GM21825 (cell line): ENCODE results near the gene CCDC85C.

Source experiments
- ATAC-seq: cut with Tn5 transposase; IDR thresholded peaks from one replicate; pipeline ENCODE4 v1.9.1; 2021; ENCODE audit warnings: mild to moderate bottlenecking, moderate library complexity; ENCODE audit not compliant: unreplicated experiment

CCDC85C gene

GRCh38 chr14:99527427-99528076 is 76.5 kb downstream of the CCDC85C start:
- ATAC-seq = no peak

DNA sequence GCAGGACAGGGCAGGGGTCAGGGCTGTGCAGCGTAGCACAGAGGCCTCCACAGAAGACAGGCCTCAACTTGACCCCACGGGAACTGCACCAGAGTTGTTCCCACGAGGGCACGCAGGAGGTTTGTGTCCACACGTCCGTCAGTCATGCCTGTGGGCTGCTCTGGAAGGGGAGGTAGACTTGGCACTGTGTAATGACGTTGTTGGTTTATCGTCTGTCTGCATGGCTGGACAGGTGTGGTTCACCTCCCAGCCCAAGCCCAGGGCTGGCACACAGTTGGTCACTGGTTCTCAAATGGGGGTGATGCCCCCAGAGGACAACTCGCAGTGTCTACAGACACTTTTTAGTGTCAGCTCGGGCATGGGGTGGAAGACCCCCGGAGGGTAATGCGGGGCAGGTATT is 77.0 kb downstream of the CCDC85C start:
- no peak for ATAC-seq

DNA sequence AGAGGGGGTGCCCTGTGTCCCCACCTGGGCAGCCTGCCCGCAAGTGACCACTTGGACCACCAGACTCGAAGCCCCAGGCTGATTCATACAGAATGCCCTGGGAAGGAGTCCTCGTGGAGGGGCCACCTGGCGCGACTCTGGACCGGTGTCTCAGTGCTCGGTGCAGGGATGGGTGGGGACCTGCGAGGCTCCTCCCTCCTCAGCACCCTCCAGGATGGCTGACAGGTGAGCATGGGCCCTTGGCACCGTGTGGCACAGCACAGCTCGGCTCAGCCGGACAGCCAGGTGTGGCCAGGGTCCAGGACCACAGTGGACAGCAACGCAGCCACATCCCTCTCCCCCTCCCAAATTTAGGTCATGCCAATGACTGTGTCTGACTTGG is 78.3 kb downstream of the CCDC85C start:
- ATAC-seq = no peak

GRCh38 chr14:99524804-99525698 is 79.0 kb downstream of the CCDC85C start:
- no peak for ATAC-seq

- ATAC-seq = no peak
These were observed 79.8 kb downstream of the CCDC85C start for GRCh38 chr14:99524091-99524661.

DNA sequence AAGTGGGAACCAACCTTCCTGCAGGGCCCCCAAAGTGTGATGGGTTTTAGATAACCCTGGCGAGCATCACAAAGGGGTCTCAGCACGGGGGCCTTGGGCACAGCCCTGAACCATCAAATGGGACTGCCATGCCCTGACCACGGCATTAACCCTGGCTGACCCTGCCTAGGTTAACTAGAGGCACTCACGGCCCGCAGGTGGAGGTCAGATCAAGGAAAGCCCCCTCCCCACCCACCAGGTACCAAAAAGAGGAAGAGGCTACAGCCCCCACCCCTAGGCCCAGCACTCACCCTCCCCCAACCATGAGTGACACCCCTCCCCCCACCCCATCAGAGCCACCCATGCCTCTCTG is 80.3 kb downstream of the CCDC85C start:
- no peak for ATAC-seq

DNA sequence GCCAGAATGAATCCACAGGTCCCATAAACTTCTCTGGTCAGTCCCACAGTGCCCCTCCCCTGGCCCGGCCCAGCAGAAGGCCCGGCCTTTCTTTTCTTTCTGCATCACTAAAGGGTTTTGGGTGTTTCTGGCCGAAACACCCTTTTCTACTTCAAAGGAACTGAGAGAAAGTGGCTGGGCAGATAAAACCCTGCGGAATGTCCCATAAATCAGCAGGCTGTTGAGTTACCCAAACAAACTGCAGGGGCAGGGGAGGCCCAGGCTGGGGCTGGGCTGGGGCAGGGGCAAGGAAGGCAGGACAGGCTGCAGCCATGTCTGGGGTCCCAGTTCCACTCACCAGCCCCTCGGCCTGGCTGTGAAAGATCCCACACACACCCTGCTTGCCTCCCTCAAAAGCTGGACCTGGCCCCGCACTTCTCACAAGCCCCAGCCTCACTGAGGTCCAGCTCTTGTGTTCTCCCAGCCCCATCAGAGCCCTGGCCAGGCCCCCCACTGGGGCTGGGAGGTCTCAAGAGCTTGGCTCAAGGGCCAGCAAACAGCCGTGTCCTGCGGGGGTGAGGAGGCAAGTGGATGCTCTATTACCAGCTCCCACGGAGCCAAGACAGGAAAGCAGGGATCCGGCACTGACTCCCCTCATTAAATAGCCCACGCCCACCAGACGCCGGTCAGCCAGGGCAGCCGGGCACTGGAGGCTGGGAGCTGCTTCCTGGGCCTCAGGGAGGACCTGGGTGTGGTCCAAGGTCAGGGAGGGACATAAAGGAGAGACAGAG is 80.9 kb downstream of the CCDC85C start:
- ATAC-seq = no peak

DNA sequence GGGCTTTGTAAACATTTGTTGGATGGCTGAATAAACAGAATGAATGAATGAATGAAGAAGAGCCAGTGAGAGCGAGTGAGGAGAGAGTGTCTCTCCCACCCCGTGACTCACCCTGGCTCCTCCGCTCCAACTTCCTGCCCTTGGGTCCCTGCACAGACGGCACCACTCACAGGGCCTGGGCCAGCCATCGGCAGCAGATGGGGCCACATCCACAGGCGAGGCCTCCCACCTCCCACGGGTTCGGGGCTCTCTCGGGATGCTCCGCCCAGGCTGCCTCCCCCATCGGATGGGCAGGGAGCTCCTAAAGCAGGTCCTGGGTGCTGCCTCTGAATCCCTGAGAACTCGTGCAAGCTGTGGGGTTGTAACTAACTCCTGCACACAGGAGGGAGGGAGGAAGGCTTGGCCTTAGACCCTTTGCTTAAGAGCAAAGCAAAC is 81.5 kb downstream of the CCDC85C start:
- ATAC-seq = no peak

DNA sequence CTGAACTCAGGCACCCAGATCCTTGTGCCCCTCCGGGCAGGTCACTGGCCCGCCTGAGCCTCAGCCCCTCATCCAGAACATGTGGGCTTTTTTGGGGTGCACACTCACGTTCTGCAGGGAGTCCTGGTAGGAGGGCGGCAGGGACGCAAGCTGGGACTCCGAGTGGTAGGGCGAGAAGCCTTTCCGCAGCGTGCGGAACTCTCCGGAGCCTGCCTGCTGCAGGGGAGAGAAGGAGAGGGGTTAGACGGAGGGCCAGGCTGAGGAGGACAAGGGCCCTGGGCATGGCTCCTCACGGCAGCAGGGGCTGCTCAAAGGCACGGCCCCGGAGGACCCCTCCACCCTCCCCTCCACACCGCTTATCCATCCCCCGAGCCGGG is 82.0 kb downstream of the CCDC85C start:
- no peak for ATAC-seq

DNA sequence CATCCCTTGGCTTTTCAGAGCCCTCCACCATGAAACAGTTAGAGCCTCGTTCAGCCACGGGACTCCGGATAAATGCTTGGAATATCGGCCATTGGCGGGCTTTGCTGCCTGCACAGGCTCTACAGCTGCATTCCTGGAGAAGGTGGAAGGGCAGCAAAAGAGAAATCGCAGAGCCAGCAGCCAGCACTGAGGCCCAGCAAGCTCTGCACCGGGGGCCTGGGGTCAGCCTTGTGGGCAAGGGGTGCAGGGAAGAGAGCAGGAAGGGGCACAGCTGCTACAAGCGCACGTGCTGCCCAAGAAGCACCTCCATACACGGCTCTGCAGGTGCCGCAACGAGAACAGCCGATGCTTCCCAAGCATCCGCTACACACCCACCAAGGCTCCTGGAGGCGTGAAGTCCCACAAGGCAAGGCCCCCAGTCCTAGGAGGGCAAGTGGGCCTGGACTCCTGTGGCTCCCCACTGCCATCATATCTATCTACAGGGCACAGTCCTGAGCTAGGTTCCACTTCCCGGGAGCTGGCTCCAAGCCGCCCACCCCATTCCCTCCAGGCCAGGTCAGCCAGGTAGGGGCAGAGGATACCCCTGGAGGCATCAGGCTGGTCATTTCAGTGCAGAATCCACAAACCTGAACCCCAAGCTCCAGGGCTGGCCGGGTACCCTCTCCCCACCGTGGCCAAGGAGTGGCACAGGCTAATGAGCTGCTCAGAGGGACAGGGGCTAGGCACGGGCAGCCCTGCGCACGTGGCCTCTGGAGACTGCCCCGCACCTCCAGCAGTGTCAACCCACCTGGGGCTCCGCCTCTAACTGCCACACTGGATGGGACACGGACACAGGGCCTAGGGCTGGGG is 82.6 kb downstream of the CCDC85C start:
- ATAC-seq = no peak

DNA sequence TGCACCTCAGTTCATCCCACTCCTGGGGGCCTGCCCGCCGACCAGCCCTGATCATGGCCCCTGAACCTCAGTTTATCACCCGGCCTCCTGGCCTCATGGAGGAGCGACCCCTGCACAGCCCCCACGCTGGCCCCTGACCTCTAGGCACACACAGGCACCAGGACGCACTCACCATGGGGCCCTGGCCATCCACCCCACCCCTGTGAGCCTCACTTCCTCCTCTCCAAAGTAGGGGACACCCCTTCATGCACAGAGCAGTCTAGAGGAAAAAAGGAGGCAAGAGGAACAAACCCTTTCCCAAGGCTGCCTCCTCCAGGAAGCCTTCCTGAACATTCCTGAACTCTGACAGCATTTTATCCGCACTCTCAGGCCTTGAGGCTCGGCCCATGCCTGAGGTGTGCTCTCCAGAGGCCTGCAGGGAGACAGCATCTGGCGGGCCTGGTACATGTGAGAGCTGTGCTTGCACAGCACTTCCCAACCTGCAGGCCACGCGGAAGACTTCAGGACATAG is 83.4 kb downstream of the CCDC85C start:
- ATAC-seq = no peak

- no peak for ATAC-seq
These were observed 84.0 kb downstream of the CCDC85C start for GRCh38 chr14:99519931-99520421.

DNA sequence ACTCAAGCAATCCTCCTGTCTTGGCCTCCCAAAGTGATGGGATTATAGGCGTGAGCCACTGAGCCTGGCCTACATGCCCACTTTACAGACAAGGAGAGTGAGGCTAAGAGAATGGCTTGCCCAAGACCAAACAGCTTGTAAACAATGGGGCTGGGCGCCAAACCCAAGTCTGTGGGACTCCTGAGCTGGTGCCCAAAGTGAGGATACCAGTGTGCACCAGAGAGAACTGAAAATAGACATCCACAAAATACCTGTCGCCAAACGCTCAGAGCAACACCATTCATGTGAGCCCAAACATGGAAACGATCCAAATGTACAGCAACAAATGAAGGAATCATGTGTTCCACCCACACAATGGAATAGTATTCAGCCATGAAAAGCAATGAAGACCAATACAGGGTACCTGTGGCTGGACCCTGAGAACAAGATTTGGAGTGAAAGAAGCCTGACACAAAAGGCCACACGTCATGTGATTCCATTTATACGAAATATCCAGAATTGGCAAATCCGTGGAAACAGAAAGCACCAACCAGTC is 84.6 kb downstream of the CCDC85C start:
- no peak for ATAC-seq

DNA sequence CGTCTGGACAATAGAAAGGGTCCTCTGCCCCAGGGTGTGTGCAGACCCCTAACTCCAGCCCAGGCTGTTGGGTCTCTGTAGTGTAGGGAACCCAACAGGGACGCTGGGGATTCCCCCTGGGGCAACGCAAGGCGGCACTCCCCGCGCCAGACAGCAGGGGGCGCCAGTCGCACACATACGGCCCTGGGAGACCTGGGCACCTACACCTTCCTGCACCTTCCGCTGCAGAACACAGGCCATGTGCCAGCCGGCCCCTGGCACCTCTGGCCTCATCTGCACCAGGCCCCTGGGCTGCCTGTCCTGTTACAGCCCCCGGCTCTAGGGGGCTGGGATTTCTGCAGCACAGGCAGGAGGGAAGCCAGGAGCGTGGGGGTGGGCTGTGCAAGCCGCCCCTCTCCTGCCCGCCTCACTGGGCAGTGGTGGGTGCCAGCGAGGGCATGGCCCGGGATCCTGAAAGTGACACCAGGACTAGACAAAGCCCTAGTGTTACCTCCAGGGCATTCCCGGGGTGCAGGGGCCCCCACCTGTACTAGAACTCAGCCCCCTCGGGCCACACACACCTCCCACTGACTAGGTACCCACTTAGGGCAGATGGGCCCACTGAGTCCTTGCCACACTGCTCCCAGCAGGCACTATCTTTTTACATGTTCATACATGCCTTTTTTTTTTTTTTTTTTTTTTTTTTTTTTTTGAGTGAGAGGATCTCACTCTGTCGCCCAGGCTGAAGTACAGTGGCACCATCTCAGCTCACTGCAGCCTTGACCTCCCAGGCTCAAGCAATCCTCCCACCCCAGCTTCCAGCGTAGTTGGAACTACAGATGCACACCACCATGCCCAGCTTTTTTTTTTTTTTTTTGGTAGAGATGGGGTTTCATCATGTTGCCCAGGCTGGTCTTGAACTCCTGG is 85.3 kb downstream of the CCDC85C start:
- ATAC-seq = peak; percentile 59

DNA sequence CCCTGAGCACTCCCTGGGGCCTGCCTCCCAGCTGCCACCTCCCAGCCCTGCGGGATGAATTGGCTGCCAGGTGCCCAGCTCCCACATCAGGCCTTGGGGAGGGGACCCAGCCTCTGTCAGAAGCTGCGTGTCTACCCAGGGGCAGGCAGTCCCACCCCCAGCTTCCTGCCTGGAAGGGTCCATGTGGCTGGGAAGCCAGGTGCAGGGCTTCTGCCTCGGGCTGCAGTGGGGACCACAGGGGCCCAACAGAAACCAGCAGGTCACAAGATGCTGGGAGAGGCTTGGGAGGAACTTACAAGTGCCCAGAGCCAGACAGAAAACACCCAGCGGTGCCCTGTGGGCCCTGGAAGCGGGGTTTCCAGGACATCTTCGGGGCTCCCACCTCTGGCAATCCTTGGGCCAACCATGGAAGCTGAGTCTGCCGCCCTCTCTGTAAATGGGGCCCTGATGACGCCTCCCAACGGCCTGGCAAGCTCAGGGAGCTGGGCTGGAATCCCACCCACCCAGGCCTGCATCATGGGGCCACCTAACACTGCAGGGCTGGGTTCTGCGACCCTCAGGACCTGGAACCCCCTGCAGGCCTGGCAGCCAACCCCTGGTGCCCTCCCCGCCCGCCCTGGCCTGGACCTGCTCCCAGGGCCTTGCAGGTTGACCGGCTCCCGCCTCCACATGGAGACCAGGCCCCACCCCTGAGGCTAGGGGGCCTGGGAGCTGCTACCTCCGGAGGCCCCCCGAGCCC is 86.2 kb downstream of the CCDC85C start:
- no peak for ATAC-seq

GRCh38 chr14:99516871-99517642 is 87.0 kb downstream of the CCDC85C start:
- no peak for ATAC-seq

GRCh38 chr14:99516156-99516870 is 87.7 kb downstream of the CCDC85C start:
- ATAC-seq = no peak
